ENCODE measurements around the gene CFAP20DC. TPM values are rescaled to one million over a fixed set of nuclear protein-coding genes. Genes with fewer than 3 reads are reported as not detected.
"Not testable (repeated sequence)": the region's sequence is repeated elsewhere in the genome, so short reads cannot be mapped to it uniquely, and the experiment has no call there.

Gene CFAP20DC
- total and polyA plus RNA-seq, 2 experiments from 2014 or later, result 2.2 to 2.3 TPM

GRCh38 chr3:58973796-58974195, 76.0 kb downstream of the CFAP20DC start:
- Histone ChIP-seq H3K4me3 (no peak overlapping the region), H3K27ac (no peak overlapping the region), H4K20me1 (ENCODE audit: insufficient read depth, poor library complexity, severe bottlenecking) (no peaks in the 10 kb centered on the region), H3K4me1 (ENCODE audit: insufficient read depth) (no peaks in the 10 kb centered on the region), H3K27me3 (no peaks in the 10 kb centered on the region), H3K79me2 (no peaks in the 10 kb centered on the region), H3K9me2 (replicated peaks; ENCODE audit: insufficient read depth) (no peaks in the 10 kb centered on the region), H3K4me2 (no peak overlapping the region), H2AFZ (no peak overlapping the region), H3K9me3 (ENCODE audit: low read depth) (no peaks in the 10 kb centered on the region), H3K36me3 (replicated peaks; ENCODE audit: insufficient read depth, low read depth) (no peaks in the 10 kb centered on the region)
- 94% methylated on average over 3 of the region's 3 CpGs for WGBS (ENCODE audit: low lambda C conversion rate, missing lambda C conversion rate)
- no peak for DNase-seq (ENCODE audit: low spot score)
- no peak for TF ChIP-seq EZH2 (IDR thresholded peaks at IDR 0.05; ENCODE audit: borderline replicate concordance)
- no peak for TF ChIP-seq EZH2phosphoT487 (IDR thresholded peaks at IDR 0.05; ENCODE audit: low read depth, severe bottlenecking, unreplicated experiment)
- TF ChIP-seq, protein P1, sequence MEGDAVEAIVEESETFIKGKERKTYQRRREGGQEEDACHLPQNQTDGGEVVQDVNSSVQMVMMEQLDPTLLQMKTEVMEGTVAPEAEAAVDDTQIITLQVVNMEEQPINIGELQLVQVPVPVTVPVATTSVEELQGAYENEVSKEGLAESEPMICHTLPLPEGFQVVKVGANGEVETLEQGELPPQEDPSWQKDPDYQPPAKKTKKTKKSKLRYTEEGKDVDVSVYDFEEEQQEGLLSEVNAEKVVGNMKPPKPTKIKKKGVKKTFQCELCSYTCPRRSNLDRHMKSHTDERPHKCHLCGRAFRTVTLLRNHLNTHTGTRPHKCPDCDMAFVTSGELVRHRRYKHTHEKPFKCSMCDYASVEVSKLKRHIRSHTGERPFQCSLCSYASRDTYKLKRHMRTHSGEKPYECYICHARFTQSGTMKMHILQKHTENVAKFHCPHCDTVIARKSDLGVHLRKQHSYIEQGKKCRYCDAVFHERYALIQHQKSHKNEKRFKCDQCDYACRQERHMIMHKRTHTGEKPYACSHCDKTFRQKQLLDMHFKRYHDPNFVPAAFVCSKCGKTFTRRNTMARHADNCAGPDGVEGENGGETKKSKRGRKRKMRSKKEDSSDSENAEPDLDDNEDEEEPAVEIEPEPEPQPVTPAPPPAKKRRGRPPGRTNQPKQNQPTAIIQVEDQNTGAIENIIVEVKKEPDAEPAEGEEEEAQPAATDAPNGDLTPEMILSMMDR (IDR thresholded peaks at IDR 0.05; ENCODE audit: poor library complexity), result no peak

GRCh38 chr3:58967866-58968265, 82.0 kb downstream of the CFAP20DC start:
- not testable (repeated sequence) for H3K9me2 ChIP-seq (replicated peaks; ENCODE audit: insufficient read depth); H4K20me1 ChIP-seq (ENCODE audit: insufficient read depth, poor library complexity, severe bottlenecking); H3K4me1 ChIP-seq (ENCODE audit: insufficient read depth); H2AFZ ChIP-seq; H3K27ac ChIP-seq; H3K9me3 ChIP-seq (ENCODE audit: low read depth); H3K36me3 ChIP-seq (replicated peaks; ENCODE audit: insufficient read depth, low read depth); H3K4me2 ChIP-seq; DNase-seq (ENCODE audit: low spot score); H3K27me3 ChIP-seq; H3K79me2 ChIP-seq; H3K4me3 ChIP-seq
- WGBS (ENCODE audit: low lambda C conversion rate, missing lambda C conversion rate), result 91% methylated on average over 1 of the region's 1 CpG

- Histone ChIP-seq H3K4me1 (ENCODE audit: insufficient read depth) (peaks cover 8% of the 10 kb centered on the region), H4K20me1 (ENCODE audit: insufficient read depth, poor library complexity, severe bottlenecking) (no peaks in the 10 kb centered on the region), H3K79me2 (no peaks in the 10 kb centered on the region), H3K4me3 (no peak overlapping the region), H3K36me3 (replicated peaks; ENCODE audit: insufficient read depth, low read depth) (no peaks in the 10 kb centered on the region), H3K27ac (peak overlapping the region; percentile 18), H3K9me3 (ENCODE audit: low read depth) (no peaks in the 10 kb centered on the region), H3K4me2 (no peak overlapping the region), H3K9me2 (replicated peaks; ENCODE audit: insufficient read depth) (no peaks in the 10 kb centered on the region), H3K27me3 (no peaks in the 10 kb centered on the region), H2AFZ (peak overlapping the region; percentile 34)
- no peak for DNase-seq (ENCODE audit: low spot score)
- no peak for TF ChIP-seq EZH2 (IDR thresholded peaks at IDR 0.05; ENCODE audit: borderline replicate concordance)
- TF ChIP-seq, protein P1 (IDR thresholded peaks at IDR 0.05; ENCODE audit: poor library complexity), result no peak
- no peak for TF ChIP-seq EZH2phosphoT487 (IDR thresholded peaks at IDR 0.05; ENCODE audit: low read depth, severe bottlenecking, unreplicated experiment)
- WGBS (ENCODE audit: low lambda C conversion rate, missing lambda C conversion rate), result 70% methylated on average over 2 of the region's 2 CpGs
Measured at GRCh38 chr3:58965865-58966264, 84.0 kb downstream of the CFAP20DC start.

GRCh38 chr3:58963928-58964503, 85.8 kb downstream of the CFAP20DC start:
- H3K4me1 ChIP-seq (ENCODE audit: insufficient read depth), result peaks cover 8% of the 10 kb centered on the region
- no peaks in the 10 kb centered on the region for H4K20me1 ChIP-seq (ENCODE audit: insufficient read depth, poor library complexity, severe bottlenecking)
- H3K79me2 ChIP-seq, result no peaks in the 10 kb centered on the region
- no peaks in the 10 kb centered on the region for H3K9me2 ChIP-seq (replicated peaks; ENCODE audit: insufficient read depth)
- TF ChIP-seq EZH2 (IDR thresholded peaks at IDR 0.05; ENCODE audit: borderline replicate concordance) (no peak), EZH2phosphoT487 (IDR thresholded peaks at IDR 0.05; ENCODE audit: low read depth, severe bottlenecking, unreplicated experiment) (no peak)
- TF ChIP-seq, protein P1 (IDR thresholded peaks at IDR 0.05; ENCODE audit: poor library complexity), result no peak
- 56% methylated on average over 2 of the region's 2 CpGs for WGBS (ENCODE audit: low lambda C conversion rate, missing lambda C conversion rate)
- H3K27ac ChIP-seq, result peak overlapping the region; percentile 51
- H3K36me3 ChIP-seq (replicated peaks; ENCODE audit: insufficient read depth, low read depth), result no peaks in the 10 kb centered on the region
- no peaks in the 10 kb centered on the region for H3K9me3 ChIP-seq (ENCODE audit: low read depth)
- no peak overlapping the region for H3K4me3 ChIP-seq
- peak overlapping the region; percentile 23 for H3K4me2 ChIP-seq
- H3K27me3 ChIP-seq, result no peaks in the 10 kb centered on the region
- DNase-seq (ENCODE audit: low spot score), result peak; percentile 26
- peak overlapping the region; percentile 33 for H2AFZ ChIP-seq
